Measurements from ENCODE around the gene DNLZ.

DNA sequence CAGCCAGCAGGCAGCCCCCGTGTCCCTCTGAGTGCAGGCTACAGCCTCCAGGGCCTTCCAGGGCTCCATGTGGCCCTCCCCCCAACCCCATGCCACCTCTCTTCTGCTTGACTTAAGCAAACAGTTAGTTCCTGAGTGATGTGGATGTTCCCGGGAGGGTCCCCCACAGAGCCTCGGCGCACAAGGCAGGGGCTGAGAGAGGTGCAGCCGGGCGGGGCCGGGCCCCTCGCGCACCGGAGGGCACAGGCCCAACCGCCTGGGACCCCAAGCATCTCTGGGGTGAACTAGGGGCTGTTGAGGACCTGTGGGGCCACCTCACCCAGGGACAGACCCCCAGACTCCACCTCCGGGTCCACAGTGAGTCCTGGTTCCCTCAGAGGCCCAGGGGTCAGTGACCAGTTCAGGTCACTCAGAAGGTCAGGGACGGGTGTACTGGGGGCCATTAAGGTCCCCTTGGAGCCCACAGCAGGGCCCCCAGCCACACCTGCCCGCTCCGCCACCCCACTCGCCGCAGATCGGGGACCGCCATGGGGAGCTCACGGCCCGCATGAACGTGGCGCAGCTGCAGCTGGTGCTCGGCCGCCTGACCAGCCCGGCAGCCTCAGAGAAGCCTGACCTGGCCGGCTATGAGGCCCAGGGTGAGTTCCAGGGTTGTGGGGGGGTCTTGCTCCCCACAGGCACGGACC, 23.0 kb downstream of the DNLZ start:
- TF ChIP-seq POLR2A (IDR thresholded peaks at IDR 0.05; ENCODE audit: low read depth, low read length) (no peak), MAFK (IDR thresholded peaks at IDR 0.05; ENCODE audit: low read depth, low read length) (no peak), RAD21 (IDR thresholded peaks at IDR 0.05; ENCODE audit: low read length) (no peak), RFX5 (IDR thresholded peaks at IDR 0.05; ENCODE audit: low read depth, low read length) (no peak), RCOR1 (IDR thresholded peaks at IDR 0.05; ENCODE audit: insufficient replicate concordance, low read length) (no peak), BHLHE40 (IDR thresholded peaks at IDR 0.05; ENCODE audit: low read depth, low read length) (no peak), CHD1 (IDR thresholded peaks at IDR 0.05; ENCODE audit: low read depth, low read length) (no peak), MXI1 (IDR thresholded peaks at IDR 0.05; ENCODE audit: borderline replicate concordance, low read depth, low read length) (no peak)
- TF ChIP-seq, protein P1, sequence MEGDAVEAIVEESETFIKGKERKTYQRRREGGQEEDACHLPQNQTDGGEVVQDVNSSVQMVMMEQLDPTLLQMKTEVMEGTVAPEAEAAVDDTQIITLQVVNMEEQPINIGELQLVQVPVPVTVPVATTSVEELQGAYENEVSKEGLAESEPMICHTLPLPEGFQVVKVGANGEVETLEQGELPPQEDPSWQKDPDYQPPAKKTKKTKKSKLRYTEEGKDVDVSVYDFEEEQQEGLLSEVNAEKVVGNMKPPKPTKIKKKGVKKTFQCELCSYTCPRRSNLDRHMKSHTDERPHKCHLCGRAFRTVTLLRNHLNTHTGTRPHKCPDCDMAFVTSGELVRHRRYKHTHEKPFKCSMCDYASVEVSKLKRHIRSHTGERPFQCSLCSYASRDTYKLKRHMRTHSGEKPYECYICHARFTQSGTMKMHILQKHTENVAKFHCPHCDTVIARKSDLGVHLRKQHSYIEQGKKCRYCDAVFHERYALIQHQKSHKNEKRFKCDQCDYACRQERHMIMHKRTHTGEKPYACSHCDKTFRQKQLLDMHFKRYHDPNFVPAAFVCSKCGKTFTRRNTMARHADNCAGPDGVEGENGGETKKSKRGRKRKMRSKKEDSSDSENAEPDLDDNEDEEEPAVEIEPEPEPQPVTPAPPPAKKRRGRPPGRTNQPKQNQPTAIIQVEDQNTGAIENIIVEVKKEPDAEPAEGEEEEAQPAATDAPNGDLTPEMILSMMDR (conservative IDR thresholded peaks at IDR 0.05; ENCODE audit: low read depth, low read length) = no peak
- TF ChIP-seq, protein P2, sequence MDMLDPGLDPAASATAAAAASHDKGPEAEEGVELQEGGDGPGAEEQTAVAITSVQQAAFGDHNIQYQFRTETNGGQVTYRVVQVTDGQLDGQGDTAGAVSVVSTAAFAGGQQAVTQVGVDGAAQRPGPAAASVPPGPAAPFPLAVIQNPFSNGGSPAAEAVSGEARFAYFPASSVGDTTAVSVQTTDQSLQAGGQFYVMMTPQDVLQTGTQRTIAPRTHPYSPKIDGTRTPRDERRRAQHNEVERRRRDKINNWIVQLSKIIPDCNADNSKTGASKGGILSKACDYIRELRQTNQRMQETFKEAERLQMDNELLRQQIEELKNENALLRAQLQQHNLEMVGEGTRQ (IDR thresholded peaks at IDR 0.05; ENCODE audit: low read depth, low read length) = no peak
